ENCODE measurements around the gene CUEDC1.
A peak's percentile ranks its signal among the peaks of the same experiment; 100 is the strongest.

CUEDC1 gene

GRCh38 chr17:57861790-57862693 is 93.2 kb downstream of the CUEDC1 start:
- H3K4me1 ChIP-seq (ENCODE audit: insufficient read depth, low read length) = peaks cover 25% of the 10 kb centered on the region

GRCh38 chr17:57861000-57861789 is 94.0 kb downstream of the CUEDC1 start:
- Histone ChIP-seq H3K36me3 (ENCODE audit: insufficient read depth, low read length) (no peaks in the 10 kb centered on the region), H3K4me1 (ENCODE audit: insufficient read depth, low read length) (peaks cover 28% of the 10 kb centered on the region), H3K9me3 (ENCODE audit: control insufficient read depth, insufficient read depth, low read length) (no peaks in the 10 kb centered on the region), H3K9ac (ENCODE audit: low read depth, low read length) (peak overlapping the region; percentile 54)

More at GRCh38 chr17:57861790-57862693, 93.2 kb downstream of the CUEDC1 start:
- H3K9ac ChIP-seq (ENCODE audit: low read depth, low read length) = peak overlapping the region; percentile 54
- H3K9me3 ChIP-seq (ENCODE audit: control insufficient read depth, insufficient read depth, low read length) = no peaks in the 10 kb centered on the region
- H3K36me3 ChIP-seq (ENCODE audit: insufficient read depth, low read length) = no peaks in the 10 kb centered on the region

- Histone ChIP-seq H3K9ac (ENCODE audit: low read depth, low read length) (peak overlapping the region; percentile 54; the same call in 1 of the 2 replicates), H3K9me3 (ENCODE audit: control insufficient read depth, insufficient read depth, low read length) (no peaks in the 10 kb centered on the region), H3K36me3 (ENCODE audit: insufficient read depth, low read length) (no peaks in the 10 kb centered on the region), H3K4me1 (ENCODE audit: insufficient read depth, low read length) (peaks cover 33% of the 10 kb centered on the region)
Measured at GRCh38 chr17:57860414-57860999, 94.7 kb downstream of the CUEDC1 start.

- H3K4me1 ChIP-seq (ENCODE audit: insufficient read depth, low read length) = peaks cover 35% of the 10 kb centered on the region
- H3K36me3 ChIP-seq (ENCODE audit: insufficient read depth, low read length) = no peaks in the 10 kb centered on the region
Measured at GRCh38 chr17:57859601-57860413, 95.4 kb downstream of the CUEDC1 start.

GRCh38 chr17:57858838-57859237 is 96.4 kb downstream of the CUEDC1 start:
- H3K4me1 ChIP-seq (ENCODE audit: insufficient read depth, low read length) = peaks cover 32% of the 10 kb centered on the region

More at GRCh38 chr17:57859601-57860413, 95.4 kb downstream of the CUEDC1 start:
- no peaks in the 10 kb centered on the region for H3K9me3 ChIP-seq (ENCODE audit: control insufficient read depth, insufficient read depth, low read length)
- no peak overlapping the region for H3K9ac ChIP-seq (ENCODE audit: low read depth, low read length)

GRCh38 chr17:57856792-57857620 is 98.2 kb downstream of the CUEDC1 start:
- no peak overlapping the region for H3K9ac ChIP-seq (ENCODE audit: low read depth, low read length)

More at GRCh38 chr17:57858838-57859237, 96.4 kb downstream of the CUEDC1 start:
- H3K9me3 ChIP-seq (ENCODE audit: control insufficient read depth, insufficient read depth, low read length) = no peaks in the 10 kb centered on the region
- no peaks in the 10 kb centered on the region for H3K36me3 ChIP-seq (ENCODE audit: insufficient read depth, low read length)
- H3K9ac ChIP-seq (ENCODE audit: low read depth, low read length) = no peak overlapping the region

GRCh38 chr17:57855391-57856035 is 99.7 kb downstream of the CUEDC1 start:
- no peaks in the 10 kb centered on the region for H3K9me3 ChIP-seq (ENCODE audit: control insufficient read depth, insufficient read depth, low read length)
- no peaks in the 10 kb centered on the region for H3K36me3 ChIP-seq (ENCODE audit: insufficient read depth, low read length)
- peaks cover 34% of the 10 kb centered on the region for H3K4me1 ChIP-seq (ENCODE audit: insufficient read depth, low read length)
- H3K9ac ChIP-seq (ENCODE audit: low read depth, low read length) = no peak overlapping the region

More at GRCh38 chr17:57856792-57857620, 98.2 kb downstream of the CUEDC1 start:
- H3K36me3 ChIP-seq (ENCODE audit: insufficient read depth, low read length) = no peaks in the 10 kb centered on the region
- no peaks in the 10 kb centered on the region for H3K9me3 ChIP-seq (ENCODE audit: control insufficient read depth, insufficient read depth, low read length)
- H3K4me1 ChIP-seq (ENCODE audit: insufficient read depth, low read length) = peaks cover 31% of the 10 kb centered on the region

- Histone ChIP-seq H3K4me1 (ENCODE audit: insufficient read depth, low read length) (peaks cover 30% of the 10 kb centered on the region), H3K9me3 (ENCODE audit: control insufficient read depth, insufficient read depth, low read length) (no peaks in the 10 kb centered on the region), H3K36me3 (ENCODE audit: insufficient read depth, low read length) (no peaks in the 10 kb centered on the region), H3K9ac (ENCODE audit: low read depth, low read length) (no peak overlapping the region)
Measured at GRCh38 chr17:57853695-57854094, 101.5 kb downstream of the CUEDC1 start.

GRCh38 chr17:57852955-57853328 is 102.3 kb downstream of the CUEDC1 start:
- Histone ChIP-seq H3K9ac (ENCODE audit: low read depth, low read length) (no peak overlapping the region), H3K9me3 (ENCODE audit: control insufficient read depth, insufficient read depth, low read length) (no peaks in the 10 kb centered on the region), H3K36me3 (ENCODE audit: insufficient read depth, low read length) (peaks cover 3% of the 10 kb centered on the region), H3K4me1 (ENCODE audit: insufficient read depth, low read length) (peaks cover 30% of the 10 kb centered on the region)

- H3K36me3 ChIP-seq (ENCODE audit: insufficient read depth, low read length) = peaks cover 6% of the 10 kb centered on the region
- no peaks in the 10 kb centered on the region for H3K9me3 ChIP-seq (ENCODE audit: control insufficient read depth, insufficient read depth, low read length)
- H3K9ac ChIP-seq (ENCODE audit: low read depth, low read length) = no peak overlapping the region
- H3K4me1 ChIP-seq (ENCODE audit: insufficient read depth, low read length) = peaks cover 30% of the 10 kb centered on the region
Measured at GRCh38 chr17:57852092-57852954, 102.9 kb downstream of the CUEDC1 start.

GRCh38 chr17:57849874-57850754 is 105.1 kb downstream of the CUEDC1 start, which contains the start of gene MRPS23:
Gene MRPS23 (minus strand): TSS chr17:57850044. CDS start chr17:57850010, 34 bp downstream.
- no peaks in the 10 kb centered on the region for H3K9me3 ChIP-seq (ENCODE audit: control insufficient read depth, insufficient read depth, low read length)
- peaks cover 16% of the 10 kb centered on the region for H3K4me1 ChIP-seq (ENCODE audit: insufficient read depth, low read length)
- peak within 1 kb of the TSS; percentile 85 for H3K9ac ChIP-seq (ENCODE audit: low read depth, low read length)
- peaks cover 9% of the 10 kb centered on the region for H3K36me3 ChIP-seq (ENCODE audit: insufficient read depth, low read length)

Data from ES-I3 (cell line).